Psoas muscle (tissue), 8 donors: ENCODE results near the gene GPX2. TPM values are rescaled to one million over a fixed set of nuclear protein-coding genes. Genes with fewer than 3 reads are reported as not detected.
A peak's percentile ranks its signal among the peaks of the same experiment; 100 is the strongest.

Experiments used
- ATAC-seq, 4 donors: fragments of 200-7000 bp; cut with Tn5 transposase; one replicate each; pipeline ENCODE4 v1.9.1; 2020; ENCODE audit warnings: moderate library complexity in 3 of 4, mild to moderate bottlenecking in 2 of 4
- DNase-seq, 2 donors: peaks; one replicate each; pipeline ENCODE4 v3.0.0-alpha.2; 2020
- H3K27ac ChIP-seq: fragments of 200-600 bp; one replicate; pipeline ENCODE4 v1.8.0; 2022
- H3K27me3 ChIP-seq, 3 donors: fragments of 200-600 bp in 1 of 3; one replicate each; pipeline versions ENCODE4 v1.6.1 to v1.8.0; 2013 to 2022; ENCODE audit warnings: low read length in 2 of 3, mild to moderate bottlenecking in 2 of 3, moderate library complexity in 1 of 3; ENCODE audit not compliant: insufficient read depth in 3 of 3
- H3K36me3 ChIP-seq, 2 donors: fragments of 200-600 bp in 1 of 2; one replicate each; pipeline versions ENCODE4 v1.6.1 to v1.8.0; 2013 to 2022; ENCODE audit warnings: low read depth in 1 of 2, mild to moderate bottlenecking in 1 of 2, moderate library complexity in 1 of 2; ENCODE audit not compliant: insufficient read depth in 1 of 2
- H3K4me1 ChIP-seq: fragments of 200-600 bp; one replicate; pipeline ENCODE4 v1.8.0; 2022
- H3K4me3 ChIP-seq: fragments of 200-600 bp; one replicate; pipeline ENCODE4 v1.8.0; 2022; ENCODE audit warnings: mild to moderate bottlenecking
- H3K9me3 ChIP-seq: fragments of 200-600 bp; one replicate; pipeline ENCODE4 v1.8.0; 2022
- WGBS, 3 donors: extraction: QIAGEN DNeasy Blood & Tissue Kit; methylation state at CpG; one replicate each; pipeline versions ENCODE4 v1.1.6 to v1.1.7; 2013; 5-methylcytosine and 5-hydroxymethylcytosine counted together
- intact Hi-C, 2 donors: fragments of 100-400 bp; cut with DNase I; formaldehyde crosslinking; loops; one replicate each; pipeline versions ENCODE4 v1.11.0 to v1.14.2; 2022
- polyA plus RNA-seq, 3 donors: library from polyadenylated mRNA; stranded (reverse); fragments of 200-250 nt; gene quantifications; one replicate each; pipeline ENCODE4 v1.2.3, GENCODE V29; 2013
- total RNA-seq, 4 donors: library from RNA; stranded (reverse); fragmentation: NEBNext Ultra II Directional in 2 of 4; extraction: Animal tissue kit (Norgen Biotek cat#: 25700) in 2 of 4; gene quantifications; one replicate each; pipeline versions ENCODE4 v1.2.1 to v1.2.4, GENCODE V29; 2021 to 2023
- TF ChIP-seq, protein P1 (sequence below): fragments of 200-600 bp; IDR thresholded peaks from one replicate; pipeline ENCODE4 v1.8.0; 2022; ENCODE audit warnings: antibody characterized with exemption
- donor health status: healthy with polysubstance abuse.
- donor health status: DM: no; HTN: no; CAD: no; lungs with moderate emphysema.
- donor health status: Bipolar disorder and iron deficiency.
- donor health status: healthy.
- donor health status: DM: yes; HTN: yes; CAD: no.
- donor health status: DM: no; HTN: no; CAD: no.
- donor health status: DM: no; HTN: no; CAD: no.
- donor health status: DM: yes; HTN: yes; CAD: no.

The GPX2 gene
- total and polyA plus RNA-seq, 7 donors, result 0.04 to 0.21 TPM; not detected in 5

DNA sequence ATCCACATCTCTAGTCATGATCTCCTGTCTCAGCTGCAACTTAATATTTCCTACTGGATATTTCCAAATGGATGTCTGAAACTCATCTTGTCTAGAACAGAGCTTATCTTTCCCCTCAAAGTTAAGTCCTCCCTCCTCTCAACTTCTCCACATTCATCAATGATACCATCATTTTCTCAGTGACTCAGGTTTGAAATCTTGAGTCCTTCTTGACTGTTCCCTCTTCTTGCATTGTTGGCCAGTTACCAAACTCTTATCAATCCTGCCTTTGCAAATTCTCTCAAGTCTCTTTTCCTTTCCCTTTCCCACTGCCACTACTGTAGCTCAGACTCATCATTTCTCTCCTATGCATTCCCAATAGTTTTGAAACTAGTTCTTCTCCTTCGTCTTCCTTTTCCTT is 42.6 kb downstream of the GPX2 start:
- no peak overlapping the region for H3K4me3 ChIP-seq
- no peaks in the 10 kb centered on the region for H3K4me1 ChIP-seq
- no peak overlapping the region for H3K27ac ChIP-seq
- no peaks in the 10 kb centered on the region for H3K36me3 ChIP-seq
- no peaks in the 10 kb centered on the region for H3K9me3 ChIP-seq
- intact Hi-C loops, result no loop called here
- ATAC-seq (no peak), DNase-seq (no peak)
- H3K27me3 ChIP-seq, result no peaks in the 10 kb centered on the region
- TF ChIP-seq, protein P1, sequence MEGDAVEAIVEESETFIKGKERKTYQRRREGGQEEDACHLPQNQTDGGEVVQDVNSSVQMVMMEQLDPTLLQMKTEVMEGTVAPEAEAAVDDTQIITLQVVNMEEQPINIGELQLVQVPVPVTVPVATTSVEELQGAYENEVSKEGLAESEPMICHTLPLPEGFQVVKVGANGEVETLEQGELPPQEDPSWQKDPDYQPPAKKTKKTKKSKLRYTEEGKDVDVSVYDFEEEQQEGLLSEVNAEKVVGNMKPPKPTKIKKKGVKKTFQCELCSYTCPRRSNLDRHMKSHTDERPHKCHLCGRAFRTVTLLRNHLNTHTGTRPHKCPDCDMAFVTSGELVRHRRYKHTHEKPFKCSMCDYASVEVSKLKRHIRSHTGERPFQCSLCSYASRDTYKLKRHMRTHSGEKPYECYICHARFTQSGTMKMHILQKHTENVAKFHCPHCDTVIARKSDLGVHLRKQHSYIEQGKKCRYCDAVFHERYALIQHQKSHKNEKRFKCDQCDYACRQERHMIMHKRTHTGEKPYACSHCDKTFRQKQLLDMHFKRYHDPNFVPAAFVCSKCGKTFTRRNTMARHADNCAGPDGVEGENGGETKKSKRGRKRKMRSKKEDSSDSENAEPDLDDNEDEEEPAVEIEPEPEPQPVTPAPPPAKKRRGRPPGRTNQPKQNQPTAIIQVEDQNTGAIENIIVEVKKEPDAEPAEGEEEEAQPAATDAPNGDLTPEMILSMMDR, result no peak
- WGBS, 3 donors, result 74 to 96% (median 82%) methylated on average over 1 of the region's 1 CpG

DNA sequence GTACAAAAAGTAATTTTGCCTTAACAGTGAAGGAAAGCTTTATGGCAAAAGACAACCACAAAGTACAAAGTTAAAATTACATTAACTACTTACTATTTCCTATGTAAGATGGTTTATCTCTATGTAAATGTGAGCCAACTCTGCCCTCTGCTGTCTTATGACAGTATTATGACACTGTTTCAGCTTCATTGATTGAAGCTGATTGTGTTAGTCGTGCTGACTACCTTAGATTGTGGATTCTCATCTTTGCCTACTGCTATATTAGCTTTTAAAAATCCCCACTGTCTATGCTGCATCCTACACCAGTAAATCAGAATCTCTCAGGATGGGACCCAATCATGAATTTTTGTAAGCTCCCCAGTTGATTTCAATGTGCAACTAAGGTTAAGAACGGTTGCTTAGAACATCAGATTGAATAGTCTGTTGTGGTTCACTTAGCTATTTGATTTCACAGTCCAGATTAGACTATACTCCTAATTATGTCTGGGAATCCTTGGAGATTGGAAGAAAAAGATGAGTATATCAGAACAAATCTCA is 50.6 kb downstream of the GPX2 start:
- no peak overlapping the region for H3K4me3 ChIP-seq
- TF ChIP-seq, protein P1, result peak; percentile 72
- H3K27ac ChIP-seq, result peak overlapping the region; percentile 13
- no peaks in the 10 kb centered on the region for H3K9me3 ChIP-seq
- no peaks in the 10 kb centered on the region for H3K36me3 ChIP-seq
- H3K27me3 ChIP-seq, result no peaks in the 10 kb centered on the region
- intact Hi-C loops, result loop anchor here (5.0 kb wide), 3 partner anchors 70 to 220 kb away; no protein-coding TSS in a partner anchor
- DNase-seq, result no peak
- 45 to 47% (median 46%) methylated on average over 2 of the region's 2 CpGs for WGBS, 3 donors
- peak; percentile 94 to 98 (median 95) for ATAC-seq
- peaks cover 9% of the 10 kb centered on the region for H3K4me1 ChIP-seq

DNA sequence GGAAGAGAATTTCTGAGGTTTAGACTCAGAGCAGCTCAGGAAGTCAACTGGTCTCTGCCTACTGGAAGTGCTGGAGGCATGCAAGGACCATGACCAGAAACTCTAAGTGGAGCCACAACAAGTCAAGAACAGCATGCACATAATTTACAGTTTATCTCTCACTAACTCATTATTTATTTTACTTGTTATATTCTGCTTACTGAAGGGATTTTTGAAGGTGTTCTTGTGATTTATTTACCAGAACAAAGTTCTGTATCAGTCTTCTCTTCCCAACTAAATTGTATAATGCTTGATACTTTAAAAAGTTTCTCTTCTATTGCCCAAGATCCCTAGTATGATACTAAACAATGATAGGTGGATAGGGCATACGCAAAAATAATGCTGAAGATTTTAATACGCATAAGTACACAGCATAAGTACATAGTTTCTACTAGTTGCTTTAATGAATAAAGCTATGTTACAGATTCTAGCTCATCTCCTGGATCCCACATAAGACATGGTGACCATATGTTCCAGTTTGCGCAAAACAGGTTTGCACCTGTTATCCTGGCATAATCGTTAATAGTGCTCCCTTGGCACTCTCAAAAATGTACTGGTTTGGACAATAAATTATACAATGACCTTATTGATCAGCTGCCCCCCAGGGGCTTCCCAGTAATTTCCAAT is 51.2 kb downstream of the GPX2 start:
- TF ChIP-seq, protein P1, result no peak
- intact Hi-C loops, result loop anchor here (5.0 kb wide), 3 partner anchors 69 to 219 kb away; no protein-coding TSS in a partner anchor
- ATAC-seq (peak; percentile 44 to 66 (median 60)), DNase-seq (no peak)
- Histone ChIP-seq H3K9me3 (no peaks in the 10 kb centered on the region), H3K27ac (peak overlapping the region; percentile 13), H3K4me1 (peaks cover 9% of the 10 kb centered on the region), H3K27me3 (no peaks in the 10 kb centered on the region), H3K4me3 (no peak overlapping the region), H3K36me3 (no peaks in the 10 kb centered on the region)
- WGBS, 3 donors, result 55 to 66% (median 62%) methylated on average over 4 of the region's 4 CpGs

DNA sequence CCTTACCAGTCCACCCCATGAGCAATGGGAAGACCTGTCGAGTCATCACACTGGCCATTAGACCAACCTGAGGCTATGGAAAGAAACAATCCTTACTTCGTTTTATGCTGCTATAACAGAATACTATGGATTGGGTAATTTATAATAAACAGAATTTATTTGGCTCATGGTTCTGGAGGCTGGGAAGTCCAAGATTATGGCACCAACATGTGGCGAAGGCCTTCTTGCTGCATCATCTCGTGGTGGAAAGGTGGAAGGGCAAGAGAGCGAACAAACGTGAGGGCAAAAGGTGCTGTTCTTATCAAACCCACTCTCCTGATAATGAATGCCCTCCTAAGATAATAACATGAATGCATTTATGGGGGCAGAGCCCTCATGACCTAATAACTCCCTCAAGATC is 53.2 kb downstream of the GPX2 start:
- TF ChIP-seq, protein P1, result no peak
- intact Hi-C loops, result no loop called here
- DNase-seq, result no peak
- Histone ChIP-seq H3K4me1 (peaks cover 9% of the 10 kb centered on the region), H3K27me3 (no peaks in the 10 kb centered on the region), H3K36me3 (no peaks in the 10 kb centered on the region), H3K4me3 (no peak overlapping the region), H3K27ac (no peak overlapping the region), H3K9me3 (no peaks in the 10 kb centered on the region)
- 94 to 98% (median 94%) methylated on average over 6 of the region's 6 CpGs for WGBS, 3 donors
- no peak for ATAC-seq

Other genes starting within 250 kb of the GPX2 start
- gene PLEKHG3, start 238.3 kb downstream of the GPX2 start, total RNA-seq, result 1 to 10 TPM; 5.2 to 8.2 (median 6.5) TPM
- 1 to 10 TPM; 1.9 to 3.1 (median 2.8) TPM for gene PLEKHG3, start 238.3 kb downstream of the GPX2 start, polyA plus RNA-seq
- gene SPTB, start 62.8 kb downstream of the GPX2 start, total RNA-seq, result 100 to 1,000 TPM; 374 to 540 (median 492) TPM
- 100 to 1,000 TPM in 2 of 3 donors, 10 to 100 TPM in 1; 43.4 to 213 (median 153) TPM for gene SPTB, start 62.8 kb downstream of the GPX2 start, polyA plus RNA-seq
- 100 to 1,000 TPM in 2 of 4 donors, 10 to 100 TPM in 2; 77.9 to 112 (median 94.1) TPM for gene CHURC1, start 28.3 kb downstream of the GPX2 start, total RNA-seq
- 10 to 100 TPM; 31.4 to 67.7 (median 53.4) TPM for gene CHURC1, start 28.3 kb downstream of the GPX2 start, polyA plus RNA-seq
- gene RAB15, start 29.6 kb upstream of the GPX2 start, total RNA-seq, result 10 to 100 TPM; 18.0 to 61.9 (median 24.2) TPM
- 1 to 10 TPM; 3.1 to 8.6 (median 3.3) TPM for gene RAB15, start 29.6 kb upstream of the GPX2 start, polyA plus RNA-seq
- gene FNTB, start 44.1 kb upstream of the GPX2 start, total RNA-seq, result 10 to 100 TPM; 18.8 to 28.8 (median 20.1) TPM
- 10 to 100 TPM; 10.2 to 25.4 (median 11.9) TPM for gene FNTB, start 44.1 kb upstream of the GPX2 start, polyA plus RNA-seq
- gene MAX, start 159.8 kb upstream of the GPX2 start, total RNA-seq, result 100 to 1,000 TPM in 1 of 4 donors, 10 to 100 TPM in 3; 44.7 to 115 (median 55.9) TPM
- 10 to 100 TPM; 44.5 to 83.6 (median 50.6) TPM for gene MAX, start 159.8 kb upstream of the GPX2 start, polyA plus RNA-seq